ENCODE data around the gene NPBWR2. TPM values are rescaled to one million over a fixed set of nuclear protein-coding genes. Genes with fewer than 3 reads are reported as not detected.

NPBWR2 gene
- total and polyA plus RNA-seq, 9 of the 15 experiments (the other 6 are each of a cell fraction or from before 2014, with no cell fraction given): not detected

- TF ChIP-seq TRIM25 (IDR thresholded peaks at IDR 0.05; ENCODE audit: borderline replicate concordance) (no peak), CTBP1 (IDR thresholded peaks at IDR 0.05; ENCODE audit: borderline replicate concordance) (no peak), GABPB1 (CRISPR knock-in tag; IDR thresholded peaks at IDR 0.05) (no peak), SMARCA5 (IDR thresholded peaks at IDR 0.05) (peak; percentile 80), MXI1 (IDR thresholded peaks at IDR 0.05; ENCODE audit: low read depth, low read length) (no peak), PPARD (CRISPR knock-in tag; IDR thresholded peaks at IDR 0.05) (no peak), TFAP4 (CRISPR knock-in tag; IDR thresholded peaks at IDR 0.05; ENCODE audit: borderline replicate concordance) (peak; percentile 58; the same call in 1 of the 2 replicates), KLF13 (tag; IDR thresholded peaks at IDR 0.05; ENCODE audit: borderline replicate concordance, low read depth) (no peak), CREBBP (IDR thresholded peaks at IDR 0.05; ENCODE audit: low read depth, low read length) (no peak), WHSC1 (IDR thresholded peaks at IDR 0.05; ENCODE audit: low read length) (no peak), ARNT (IDR thresholded peaks at IDR 0.05) (no peak)
- TF ChIP-seq, protein P1, sequence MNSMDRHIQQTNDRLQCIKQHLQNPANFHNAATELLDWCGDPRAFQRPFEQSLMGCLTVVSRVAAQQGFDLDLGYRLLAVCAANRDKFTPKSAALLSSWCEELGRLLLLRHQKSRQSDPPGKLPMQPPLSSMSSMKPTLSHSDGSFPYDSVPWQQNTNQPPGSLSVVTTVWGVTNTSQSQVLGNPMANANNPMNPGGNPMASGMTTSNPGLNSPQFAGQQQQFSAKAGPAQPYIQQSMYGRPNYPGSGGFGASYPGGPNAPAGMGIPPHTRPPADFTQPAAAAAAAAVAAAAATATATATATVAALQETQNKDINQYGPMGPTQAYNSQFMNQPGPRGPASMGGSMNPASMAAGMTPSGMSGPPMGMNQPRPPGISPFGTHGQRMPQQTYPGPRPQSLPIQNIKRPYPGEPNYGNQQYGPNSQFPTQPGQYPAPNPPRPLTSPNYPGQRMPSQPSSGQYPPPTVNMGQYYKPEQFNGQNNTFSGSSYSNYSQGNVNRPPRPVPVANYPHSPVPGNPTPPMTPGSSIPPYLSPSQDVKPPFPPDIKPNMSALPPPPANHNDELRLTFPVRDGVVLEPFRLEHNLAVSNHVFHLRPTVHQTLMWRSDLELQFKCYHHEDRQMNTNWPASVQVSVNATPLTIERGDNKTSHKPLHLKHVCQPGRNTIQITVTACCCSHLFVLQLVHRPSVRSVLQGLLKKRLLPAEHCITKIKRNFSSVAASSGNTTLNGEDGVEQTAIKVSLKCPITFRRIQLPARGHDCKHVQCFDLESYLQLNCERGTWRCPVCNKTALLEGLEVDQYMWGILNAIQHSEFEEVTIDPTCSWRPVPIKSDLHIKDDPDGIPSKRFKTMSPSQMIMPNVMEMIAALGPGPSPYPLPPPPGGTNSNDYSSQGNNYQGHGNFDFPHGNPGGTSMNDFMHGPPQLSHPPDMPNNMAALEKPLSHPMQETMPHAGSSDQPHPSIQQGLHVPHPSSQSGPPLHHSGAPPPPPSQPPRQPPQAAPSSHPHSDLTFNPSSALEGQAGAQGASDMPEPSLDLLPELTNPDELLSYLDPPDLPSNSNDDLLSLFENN (IDR thresholded peaks at IDR 0.05; ENCODE audit: low read depth in 2 of 2, low read length in 2 of 2): no peak
These were observed 12.4 kb upstream of the NPBWR2 start (continued) for GRCh38 chr20:64119681-64120341.
